BJ (cell line): Measurements from ENCODE around the gene OPCML. TPM values are rescaled to one million over a fixed set of nuclear protein-coding genes. Genes with fewer than 3 reads are reported as not detected.

ENCODE experiments used
- CTCF ChIA-PET: fragments of 350-600 bp; formaldehyde crosslinking; extraction: SDS; loops from one replicate; lab custom pipeline; 2021; ENCODE audit warnings: antibody characterized with exemption, inconsistent platforms; lab: Yijun Ruan, JAX
- POLR2A ChIA-PET: fragments of 300-600 bp; sonication (Branson Sonifier 250); formaldehyde crosslinking; extraction: SDS; loops from one replicate; lab custom pipeline; 2021; ENCODE audit warnings: antibody characterized with exemption; lab: Charles Lee
- DNase-seq: peaks from one replicate; pipeline ENCODE4 v3.0.0-alpha.2; 2011; ENCODE audit warnings: low read depth
- H3K27me3 ChIP-seq: 2 replicates; pipeline ENCODE4 v1.6.0; 2011; ENCODE audit warnings: low read length; ENCODE audit not compliant: control insufficient read depth, insufficient read depth
- H3K36me3 ChIP-seq: 2 replicates; pipeline ENCODE4 v1.5.1; 2011; ENCODE audit warnings: low read length; ENCODE audit not compliant: control insufficient read depth, insufficient read depth
- H3K4me3 ChIP-seq: 2 replicates; pipeline ENCODE4 v1.5.1; 2011; ENCODE audit warnings: low read depth, mild to moderate bottlenecking, control low read depth, low read length
- CTCF ChIP-seq: IDR thresholded peaks from 2 replicates; pipeline ENCODE4 v1.5.1; 2011; ENCODE audit warnings: low read depth, mild to moderate bottlenecking, control low read depth, inconsistent platforms, low read length, moderate library complexity; ENCODE audit not compliant: insufficient read depth
- polyA plus RNA-seq: library from polyadenylated mRNA; depleted of rRNA; stranded (reverse); fragments of >200 nt; gene quantifications from 2 replicates; pipeline ENCODE4 v1.2.3, GENCODE V29; 2011

The OPCML gene
- polyA plus RNA-seq, 1 experiment = 2.0 TPM

DNA sequence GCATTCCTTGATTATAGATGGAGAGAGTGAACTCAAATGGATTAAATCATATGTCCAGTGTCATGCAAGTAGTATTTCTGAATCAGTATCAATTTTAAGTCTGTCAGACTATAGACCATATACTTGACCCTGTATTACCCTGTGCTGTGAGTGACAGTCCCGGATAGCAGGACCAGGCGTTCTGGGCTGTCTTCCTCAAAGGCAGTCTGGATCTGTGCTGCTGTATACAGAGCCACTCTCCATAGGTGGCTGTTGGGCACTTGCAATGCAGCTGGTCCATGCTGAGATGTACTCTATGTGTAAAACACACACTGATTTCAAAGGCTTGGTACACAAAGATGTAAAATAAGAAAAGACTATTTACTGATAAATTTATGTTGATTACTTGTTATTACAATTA, 294.3 kb downstream of the OPCML start:
- DNase-seq = no peak
- no peaks in the 10 kb centered on the region for H3K36me3 ChIP-seq
- ChIA-PET CTCF (no interaction called here), POLR2A (no interaction called here)
- H3K27me3 ChIP-seq = no peaks in the 10 kb centered on the region
- no peak for TF ChIP-seq CTCF
- H3K4me3 ChIP-seq = no peak overlapping the region

- ChIA-PET POLR2A (no interaction called here), CTCF (no interaction called here)
- no peaks in the 10 kb centered on the region for H3K27me3 ChIP-seq
- no peak for DNase-seq
- TF ChIP-seq CTCF = no peak
- H3K36me3 ChIP-seq = no peaks in the 10 kb centered on the region
- no peak overlapping the region for H3K4me3 ChIP-seq
Observed at GRCh38 chr11:133235381-133235780, 296.9 kb downstream of the OPCML start.

DNA sequence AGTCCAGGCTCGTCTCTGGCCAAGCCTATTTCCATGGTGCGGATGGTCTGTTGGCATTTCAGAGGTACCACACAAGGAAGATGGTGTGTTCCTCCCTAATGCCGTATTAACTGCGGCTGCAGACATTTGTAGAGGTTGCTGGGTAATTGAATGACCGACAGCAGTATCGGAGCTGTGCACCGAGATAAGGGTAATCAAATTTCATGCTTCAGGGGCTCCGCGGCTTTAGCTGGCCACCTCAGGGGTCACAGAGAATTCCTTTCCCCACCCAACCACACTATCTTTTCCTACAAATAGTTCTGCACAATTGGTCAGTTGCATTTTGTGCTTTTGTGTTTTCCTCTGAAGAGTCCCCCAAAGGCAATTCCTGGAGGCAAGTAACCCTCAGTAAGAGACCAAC, 297.4 kb downstream of the OPCML start:
- no peaks in the 10 kb centered on the region for H3K27me3 ChIP-seq
- no peak for DNase-seq
- POLR2A ChIA-PET = no interaction called here

DNA sequence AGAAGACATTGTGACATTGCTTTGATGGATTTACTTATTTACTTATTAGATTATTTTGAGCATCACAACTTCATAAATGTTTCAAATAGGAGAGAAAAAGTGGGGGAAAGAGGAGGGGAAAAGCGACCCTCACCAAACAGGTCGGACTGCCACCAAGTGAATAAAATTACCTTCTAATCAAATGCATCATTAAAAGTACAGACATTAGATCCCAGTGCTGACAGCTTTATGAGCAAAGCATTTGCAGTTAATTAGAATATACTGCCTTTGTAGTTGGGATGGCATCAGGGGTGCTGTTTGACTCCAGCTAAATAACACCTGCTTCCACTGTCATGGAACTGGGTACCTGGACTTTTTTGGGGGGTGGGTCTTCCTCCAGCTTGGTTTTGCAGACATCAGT, 299.6 kb downstream of the OPCML start:
- ChIA-PET CTCF (no interaction called here), POLR2A (no interaction called here)
- DNase-seq = no peak
- no peaks in the 10 kb centered on the region for H3K36me3 ChIP-seq
- TF ChIP-seq CTCF = no peak
- H3K4me3 ChIP-seq = no peak overlapping the region
- no peaks in the 10 kb centered on the region for H3K27me3 ChIP-seq

More for the DNA sequence above, 297.4 kb downstream of the OPCML start:
- no peak for TF ChIP-seq CTCF
- Histone ChIP-seq H3K36me3 (no peaks in the 10 kb centered on the region), H3K4me3 (no peak overlapping the region)
- CTCF ChIA-PET = no interaction called here

DNA sequence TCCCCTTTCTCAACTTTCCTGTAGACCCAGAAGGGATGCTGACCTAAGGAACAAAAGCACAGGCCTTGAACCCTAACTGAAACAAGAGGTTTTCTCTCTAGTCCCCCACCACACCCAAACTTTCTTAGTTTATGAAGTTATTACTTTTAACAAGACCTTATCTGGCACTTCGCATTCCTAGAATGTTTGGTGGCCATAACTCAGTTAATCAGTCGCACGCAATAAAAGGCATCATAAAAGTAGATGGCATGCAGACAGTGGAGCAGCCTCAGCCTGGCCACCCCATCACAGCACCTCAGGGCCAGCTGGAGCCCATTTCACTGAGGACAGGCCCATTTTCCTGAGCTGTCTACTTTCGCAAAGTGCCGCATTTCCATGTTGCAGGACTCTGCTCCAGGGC, 301.9 kb downstream of the OPCML start:
- TF ChIP-seq CTCF = no peak
- DNase-seq = no peak
- no peak overlapping the region for H3K4me3 ChIP-seq
- no peaks in the 10 kb centered on the region for H3K27me3 ChIP-seq
- H3K36me3 ChIP-seq = no peaks in the 10 kb centered on the region
- CTCF ChIA-PET = no interaction called here
- POLR2A ChIA-PET = no interaction called here
